ENCODE measurements around the gene PARP8.

- TF ChIP-seq CTCF (IDR thresholded peaks at IDR 0.05) (no peak), POLR2A (IDR thresholded peaks at IDR 0.05) (no peak)
These were observed 215.0 kb downstream of the PARP8 start for GRCh38 chr5:50881407-50881806.

Measured in ovary (tissue), 3 donors.